NCI-H1417 (cell line): Measurements from ENCODE around the gene FAAP20.
A peak's percentile ranks its signal among the peaks of the same experiment; 100 is the strongest.

Source experiments
- DNase-seq, 3 experiments: peaks; one replicate each; lab custom pipeline; 2025; lab: John Stamatoyannopoulos, UW

FAAP20 gene

DNA sequence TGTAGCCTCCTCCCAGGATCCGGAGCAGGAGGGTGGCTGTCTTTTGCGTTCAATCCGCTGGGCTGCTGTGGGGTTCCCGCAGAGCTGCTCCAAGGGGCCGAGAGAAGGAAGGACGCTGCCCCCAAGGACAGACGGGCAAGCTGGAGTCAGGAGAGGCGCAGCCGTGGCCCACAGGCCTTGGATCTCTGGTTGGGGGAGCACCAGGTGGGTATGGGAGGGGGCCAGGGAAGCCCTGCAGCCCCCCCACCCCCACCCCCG is 17.6 kb upstream of the FAAP20 start:
- no peak for DNase-seq

DNA sequence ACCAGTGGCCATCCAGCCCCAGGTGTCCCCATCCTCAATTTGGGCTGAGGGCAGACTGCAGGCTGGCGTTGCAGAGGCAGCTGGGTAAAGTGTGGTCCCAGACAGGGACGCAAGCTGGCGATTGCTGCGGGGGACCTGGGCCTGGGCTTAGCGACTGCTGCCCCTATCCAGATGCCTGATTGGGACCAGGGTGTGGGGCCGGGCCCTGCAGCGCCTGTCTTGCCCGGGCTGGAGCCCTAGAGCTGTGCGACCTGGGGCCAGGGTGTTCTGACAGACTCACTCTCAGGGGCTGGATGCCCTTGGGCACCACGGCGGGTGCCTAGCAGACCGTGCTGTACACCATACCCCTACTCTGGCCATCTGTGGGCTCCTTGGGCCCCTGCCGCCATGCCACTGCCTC is 16.2 kb upstream of the FAAP20 start:
- no peak for DNase-seq

DNA sequence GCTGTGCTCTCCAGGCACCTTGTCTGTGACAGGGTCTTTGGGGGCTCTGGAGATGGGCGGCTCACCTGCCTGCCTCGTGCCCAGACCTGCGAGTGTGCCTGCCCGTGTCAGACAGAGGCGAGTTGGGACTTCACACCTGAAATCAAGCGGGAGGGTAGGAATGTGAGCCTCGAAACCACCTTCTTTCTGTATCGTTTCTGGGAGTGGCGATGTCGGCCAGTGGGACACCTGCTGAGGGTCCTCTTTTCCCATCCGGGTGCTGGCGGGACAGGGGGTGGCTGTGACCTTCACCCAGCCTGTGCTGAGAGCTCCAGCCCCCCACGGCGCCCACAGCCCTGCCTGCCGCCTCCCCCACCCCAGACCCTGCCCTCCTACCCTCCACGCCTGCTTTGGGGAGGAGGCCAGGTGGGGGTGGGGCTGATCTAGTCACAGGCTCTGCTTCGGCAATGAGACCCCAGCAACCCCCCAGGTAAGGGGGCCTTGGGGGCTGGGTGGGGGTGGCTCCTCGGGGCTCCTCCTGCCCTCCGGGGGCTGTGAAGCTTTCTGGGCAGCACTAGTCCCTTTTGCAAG is 15.6 kb upstream of the FAAP20 start:
- no peak for DNase-seq

DNA sequence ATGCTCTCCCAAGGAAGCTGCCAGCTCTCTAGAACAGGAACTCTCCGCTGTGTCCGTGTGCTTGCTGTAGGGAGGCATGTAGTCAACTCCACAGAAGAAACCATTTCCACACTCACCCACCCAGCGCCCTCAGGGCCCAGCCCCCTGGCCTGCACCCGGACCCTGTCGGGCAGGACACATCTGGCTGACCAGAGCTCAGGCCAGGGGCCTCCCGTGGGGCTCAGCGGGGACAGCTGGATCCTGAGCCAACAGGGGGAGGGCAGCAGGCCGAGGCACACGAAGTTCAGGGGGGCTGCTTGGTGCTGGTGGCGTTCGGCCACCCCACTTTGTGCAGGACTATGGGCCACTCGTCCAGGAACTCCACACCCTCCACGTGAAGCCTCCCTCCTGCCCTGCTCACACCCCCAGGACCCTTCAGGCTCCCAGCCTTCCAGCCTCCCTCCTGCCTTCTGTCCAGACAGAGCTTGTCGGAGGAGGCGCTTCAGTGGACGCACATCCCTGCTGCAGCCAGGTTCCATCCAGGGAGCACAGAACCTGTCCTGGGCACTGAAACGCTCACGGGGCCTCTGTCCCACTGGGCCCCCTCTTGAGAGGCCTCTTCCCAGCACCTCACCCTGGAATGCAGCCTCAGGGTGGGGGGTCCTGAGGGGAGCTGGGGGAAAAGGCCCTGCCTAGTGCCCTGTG is 15.0 kb upstream of the FAAP20 start:
- DNase-seq = no peak

DNA sequence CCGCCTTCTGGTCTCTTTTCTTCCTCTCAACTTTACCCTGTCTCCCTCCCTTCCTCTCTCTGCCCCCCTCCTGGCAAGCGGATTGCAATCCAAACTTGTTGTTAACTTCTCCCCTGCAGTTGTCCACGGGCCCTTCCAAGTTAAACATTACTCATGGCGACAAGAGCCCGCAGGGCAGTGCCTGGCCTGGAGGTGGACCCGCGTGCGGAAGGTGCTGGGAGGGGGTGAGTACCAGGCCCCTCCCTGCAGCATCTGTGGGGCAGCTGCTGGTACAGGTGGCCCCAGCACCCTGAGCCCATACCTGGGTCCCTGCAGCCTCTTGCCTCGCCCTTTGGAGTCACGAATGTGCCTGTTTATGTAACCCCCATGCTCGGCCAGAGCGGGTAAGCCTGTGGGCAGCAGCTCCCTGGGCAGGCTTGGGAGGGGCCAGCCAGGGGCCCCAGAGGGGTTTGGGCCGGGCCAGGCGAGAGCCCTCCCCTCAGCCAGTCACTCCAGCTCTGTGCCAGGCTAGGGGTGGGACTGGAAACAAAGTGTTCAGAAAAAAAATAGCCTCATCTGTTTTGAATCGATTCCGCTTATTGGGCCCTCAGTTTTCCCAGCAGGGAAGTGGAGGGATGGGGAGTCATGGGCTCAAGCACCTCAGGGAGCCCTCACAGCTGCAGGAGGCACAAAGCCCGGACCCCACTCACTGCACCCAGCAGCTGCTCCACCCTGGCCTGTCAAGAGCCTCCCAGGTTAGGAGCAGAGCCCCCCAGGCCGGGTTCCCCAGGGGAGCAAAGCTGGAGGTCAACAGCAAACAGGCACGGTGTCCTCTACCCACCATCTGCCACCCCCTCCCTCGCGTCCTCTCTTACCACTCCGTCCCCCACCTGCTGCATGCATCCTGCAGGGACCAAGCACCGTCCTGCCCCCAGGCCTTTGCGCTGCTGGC is 14.0 kb upstream of the FAAP20 start:
- peak in 1 of 3 experiments; percentile 28 for DNase-seq

DNA sequence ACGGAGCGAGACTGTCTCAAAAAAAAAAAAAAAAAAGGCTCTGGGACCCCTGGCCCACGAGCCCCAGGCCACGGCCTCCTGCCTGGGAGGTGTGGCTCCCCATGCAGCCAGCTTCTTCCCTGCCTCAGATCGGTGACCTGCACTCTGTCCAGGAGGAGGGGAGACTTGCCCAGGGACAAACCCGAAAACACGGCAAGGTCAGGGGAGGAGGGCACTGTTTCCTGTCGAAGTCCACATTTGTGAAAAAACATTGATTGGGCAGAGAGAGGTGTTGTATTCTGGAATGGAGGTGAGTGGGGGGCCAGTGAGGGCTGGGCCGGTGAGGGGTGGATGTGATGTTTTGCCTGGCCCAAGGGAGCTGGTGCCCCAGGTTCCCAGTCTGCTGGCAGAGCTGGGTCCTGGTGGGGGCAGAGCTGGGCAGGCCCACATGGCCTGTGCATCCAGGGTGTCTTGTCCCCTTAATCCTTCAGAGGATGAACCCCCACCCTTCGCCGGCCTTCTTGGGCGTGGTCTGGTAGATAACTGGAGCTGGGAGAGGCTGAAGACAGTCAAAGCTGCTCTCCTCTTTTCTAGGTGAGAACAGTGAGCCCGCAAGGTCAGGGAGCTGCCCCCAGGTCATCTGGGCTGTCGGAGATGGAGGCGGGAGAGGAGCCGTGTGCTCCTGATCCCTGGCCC is 12.4 kb upstream of the FAAP20 start:
- no peak for DNase-seq

DNA sequence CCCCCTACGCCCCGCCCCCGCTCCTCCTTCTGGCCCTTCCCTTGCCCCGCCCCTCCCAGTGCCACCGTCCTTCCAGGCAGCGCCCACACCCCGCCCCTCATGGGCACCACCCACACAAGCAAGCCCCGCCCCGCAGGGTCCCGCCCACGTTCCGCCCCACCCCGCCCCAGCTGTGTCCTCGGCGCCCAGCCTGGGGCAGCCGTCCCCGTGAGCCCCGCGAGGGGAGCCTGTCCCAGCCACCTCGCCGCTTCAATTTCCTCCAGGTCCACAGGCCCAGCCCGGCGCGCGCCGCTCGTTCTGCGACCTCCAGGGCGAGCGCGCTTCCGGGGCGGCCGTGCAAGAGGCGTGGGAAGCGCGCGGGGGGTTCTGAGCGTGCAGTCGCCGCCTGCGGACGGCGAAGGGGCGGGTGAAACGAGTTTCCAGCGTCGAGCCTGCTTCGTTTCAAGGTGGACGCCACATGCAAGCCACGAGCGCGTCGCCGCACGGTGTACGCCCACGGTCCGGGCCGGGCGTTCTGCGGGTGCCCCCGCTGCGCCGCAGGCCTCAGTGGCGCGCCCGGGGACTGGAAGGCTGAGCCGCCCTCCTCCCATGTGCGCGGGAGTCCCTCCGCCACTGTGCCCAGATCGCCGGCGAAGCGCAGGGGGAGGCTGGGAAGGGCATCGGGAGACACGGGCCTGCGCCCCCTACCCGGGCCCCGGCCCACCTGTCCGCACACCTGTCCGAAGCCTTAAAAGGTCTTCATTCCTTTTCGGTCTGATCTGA is 10.8 kb upstream of the FAAP20 start:
- DNase-seq = peak in 2 of 3 experiments; percentile 90 to 94

DNA sequence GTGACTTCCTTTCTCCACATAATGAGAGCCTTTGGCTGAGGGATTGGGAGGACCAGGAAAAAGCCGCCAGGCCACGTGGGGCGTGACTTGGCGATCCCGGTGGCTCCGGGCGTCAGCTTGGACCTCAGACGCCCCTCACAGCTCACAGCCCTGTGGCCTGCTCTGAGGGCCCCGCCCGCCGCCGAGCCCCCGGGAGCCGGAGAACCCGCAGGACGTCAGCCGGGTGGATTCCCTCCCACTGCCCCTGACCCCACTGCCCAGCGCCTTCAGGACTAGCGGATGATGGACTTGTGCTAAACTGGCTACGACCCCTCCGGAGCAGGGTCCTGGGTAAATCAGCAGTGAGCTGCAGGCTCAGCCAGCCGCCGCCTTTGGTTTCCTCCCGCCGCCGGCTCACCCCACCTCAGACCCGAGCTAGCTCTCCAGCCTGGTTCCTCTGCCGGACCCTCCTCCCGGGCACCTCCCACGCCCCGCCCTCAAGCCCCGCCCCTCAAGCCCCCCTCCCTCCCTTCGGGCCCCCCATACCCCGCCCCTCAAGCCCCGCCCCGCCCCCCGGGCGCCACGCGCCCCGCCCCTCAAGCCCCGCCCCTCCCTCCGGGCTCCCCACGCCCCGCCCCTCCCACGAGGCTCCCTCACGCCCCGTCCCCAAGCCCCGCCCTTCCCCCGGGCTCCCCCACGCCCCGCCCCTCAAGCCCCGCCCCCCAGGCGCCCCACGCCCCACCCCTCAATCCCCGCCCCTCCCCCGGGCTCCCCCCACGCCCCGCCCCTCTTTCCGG is 10.0 kb upstream of the FAAP20 start:
- peak; percentile 61 to 89 (median 80) for DNase-seq

DNA sequence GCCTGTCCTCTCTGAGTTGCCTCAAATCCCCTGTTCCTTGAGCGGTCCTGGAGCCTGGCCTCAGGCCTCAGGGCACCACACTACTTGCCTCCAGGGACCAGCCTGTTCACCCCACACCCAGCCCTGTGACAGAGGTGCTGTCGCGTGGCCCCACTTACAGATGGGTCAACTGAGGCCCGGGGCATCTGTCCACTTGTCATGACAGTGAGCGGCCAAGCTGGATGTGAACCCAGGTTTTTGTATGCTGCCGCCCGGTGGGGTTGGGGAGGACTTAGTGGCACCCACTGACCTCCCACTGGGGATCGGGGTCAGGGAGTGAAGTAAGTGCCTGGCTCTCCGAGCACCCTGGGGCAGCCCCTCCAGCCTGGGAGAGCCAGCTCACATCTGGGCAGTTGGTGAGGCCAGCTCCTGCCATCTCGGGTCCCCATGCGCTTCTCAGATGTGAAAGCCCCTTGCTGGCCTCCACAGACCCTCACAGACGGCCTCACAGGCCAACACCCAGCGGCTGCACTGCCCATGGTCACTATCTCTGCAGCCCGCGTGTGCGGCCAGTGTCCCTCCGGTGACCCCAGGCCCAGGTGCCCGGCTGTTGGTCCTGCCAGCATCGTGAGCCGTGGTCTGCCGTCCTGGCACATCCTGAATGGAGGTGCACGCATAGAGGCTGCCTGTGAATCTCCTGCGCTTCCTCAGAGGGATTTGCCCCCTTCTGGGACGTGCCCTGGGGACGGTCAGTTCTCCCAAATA is 9.3 kb upstream of the FAAP20 start:
- no peak for DNase-seq

DNA sequence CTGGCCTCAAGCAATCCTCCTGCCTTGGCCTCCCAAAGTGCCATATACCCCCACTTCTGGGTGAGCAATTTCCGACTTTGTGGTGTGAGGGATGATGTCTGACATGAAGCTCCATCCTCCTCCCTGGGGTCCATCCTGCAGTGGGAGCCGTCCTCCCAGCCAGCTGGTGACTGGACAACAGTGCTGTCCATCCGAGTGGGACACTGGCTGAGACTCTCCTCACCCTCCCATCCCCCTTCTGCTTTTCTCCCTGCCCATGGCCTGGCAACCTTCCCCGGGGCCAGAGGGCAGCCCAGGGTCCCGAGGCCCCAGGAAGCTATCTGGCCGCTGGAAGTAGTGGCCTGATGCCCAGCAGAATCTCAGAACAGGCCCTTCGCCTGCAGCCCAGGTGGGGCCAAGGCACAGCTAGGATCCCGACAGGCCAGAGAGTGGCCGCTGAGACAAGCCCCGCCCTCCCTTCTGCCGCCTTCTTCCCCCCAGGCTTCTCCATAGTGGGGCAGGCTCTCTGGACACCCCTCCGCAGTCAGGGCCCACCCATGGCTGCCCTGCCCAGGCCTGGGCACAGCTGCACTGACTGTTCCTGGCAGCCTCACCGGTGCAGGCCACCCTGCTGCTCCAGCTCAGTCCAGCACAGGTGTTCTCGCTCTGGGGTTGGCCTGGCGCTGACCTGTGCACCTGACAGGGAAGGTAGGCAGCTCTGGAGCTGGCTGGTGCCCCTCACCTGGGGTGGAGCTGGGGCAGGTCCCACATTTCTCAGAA is 8.4 kb upstream of the FAAP20 start:
- DNase-seq = no peak

DNA sequence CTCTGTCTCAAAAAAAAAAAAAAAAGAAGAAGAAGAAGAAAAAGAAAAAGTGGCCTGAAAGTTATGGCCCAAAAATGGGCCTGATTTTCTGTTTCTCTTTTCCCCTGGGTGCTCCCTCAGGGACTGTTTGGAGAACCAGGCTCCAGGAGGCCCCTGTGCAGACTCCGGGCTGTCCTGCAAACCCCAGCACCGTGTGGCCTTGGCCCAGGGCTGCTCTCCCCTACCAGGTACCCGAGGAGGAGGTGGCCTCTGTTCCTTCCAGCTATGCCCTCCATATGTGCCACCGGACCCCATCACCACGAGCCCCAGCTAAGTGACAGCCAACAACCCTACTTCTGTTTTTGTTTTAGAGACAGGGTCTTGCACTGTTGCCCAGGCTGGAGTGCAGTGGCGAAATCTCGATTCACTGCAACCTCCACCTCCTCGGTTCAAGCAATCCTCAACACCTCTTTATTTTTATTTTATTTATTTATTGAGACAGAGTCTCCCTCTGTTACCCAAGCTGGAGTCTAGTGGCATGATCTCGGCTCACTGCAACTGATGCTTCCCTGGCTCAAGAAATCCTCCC is 7.5 kb upstream of the FAAP20 start:
- no peak for DNase-seq

DNA sequence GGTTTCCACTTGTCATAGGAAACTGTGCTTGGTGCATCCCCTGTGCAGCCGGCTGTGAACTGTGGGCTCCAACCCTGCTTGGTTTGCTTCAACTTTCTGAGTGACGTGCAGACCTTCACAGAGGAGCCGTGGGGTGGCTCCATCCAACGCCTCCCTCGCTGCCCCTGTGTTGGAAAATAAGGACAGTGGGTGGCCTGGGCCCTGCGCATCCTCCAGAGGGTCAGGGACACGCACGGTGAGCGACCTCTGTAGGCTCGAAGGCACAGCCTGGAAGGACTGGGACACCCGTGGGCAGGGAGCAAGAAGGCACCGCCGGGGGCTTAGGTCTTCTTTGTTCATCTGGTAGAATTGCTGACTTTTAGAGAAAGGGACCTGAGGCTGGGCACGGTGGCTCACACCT is 6.5 kb upstream of the FAAP20 start:
- DNase-seq = no peak

DNA sequence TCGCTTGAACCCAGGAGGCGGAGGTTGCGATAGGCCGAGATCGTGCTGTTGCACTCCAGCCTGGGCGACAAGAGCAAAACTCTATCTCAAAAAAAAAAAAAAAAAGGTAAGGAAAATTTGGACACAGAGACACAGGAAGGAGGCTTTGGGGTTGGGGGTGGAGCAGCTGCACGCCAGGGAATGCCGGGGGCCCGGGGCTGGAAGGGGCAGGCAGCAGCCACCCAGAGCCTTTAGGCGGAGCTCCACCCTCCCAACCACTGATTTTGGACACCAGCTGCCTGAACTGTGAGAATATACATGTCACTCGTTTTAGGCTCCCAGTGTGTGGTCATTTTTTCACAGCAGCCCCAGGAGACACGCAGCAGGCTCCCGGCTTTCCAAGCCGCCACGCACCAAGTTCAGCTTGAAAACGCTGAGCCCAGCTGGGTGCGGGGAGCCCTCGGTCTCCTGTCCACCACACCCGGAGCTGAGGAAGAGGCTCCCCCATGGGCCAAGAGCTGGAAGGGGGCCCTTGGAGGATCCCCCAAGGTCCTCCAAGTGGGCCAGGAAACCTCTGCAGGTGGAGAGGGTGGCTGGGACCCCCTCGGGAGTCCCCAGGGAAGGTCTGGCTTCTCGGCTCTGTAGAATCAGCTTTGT is 5.9 kb upstream of the FAAP20 start:
- no peak for DNase-seq

DNA sequence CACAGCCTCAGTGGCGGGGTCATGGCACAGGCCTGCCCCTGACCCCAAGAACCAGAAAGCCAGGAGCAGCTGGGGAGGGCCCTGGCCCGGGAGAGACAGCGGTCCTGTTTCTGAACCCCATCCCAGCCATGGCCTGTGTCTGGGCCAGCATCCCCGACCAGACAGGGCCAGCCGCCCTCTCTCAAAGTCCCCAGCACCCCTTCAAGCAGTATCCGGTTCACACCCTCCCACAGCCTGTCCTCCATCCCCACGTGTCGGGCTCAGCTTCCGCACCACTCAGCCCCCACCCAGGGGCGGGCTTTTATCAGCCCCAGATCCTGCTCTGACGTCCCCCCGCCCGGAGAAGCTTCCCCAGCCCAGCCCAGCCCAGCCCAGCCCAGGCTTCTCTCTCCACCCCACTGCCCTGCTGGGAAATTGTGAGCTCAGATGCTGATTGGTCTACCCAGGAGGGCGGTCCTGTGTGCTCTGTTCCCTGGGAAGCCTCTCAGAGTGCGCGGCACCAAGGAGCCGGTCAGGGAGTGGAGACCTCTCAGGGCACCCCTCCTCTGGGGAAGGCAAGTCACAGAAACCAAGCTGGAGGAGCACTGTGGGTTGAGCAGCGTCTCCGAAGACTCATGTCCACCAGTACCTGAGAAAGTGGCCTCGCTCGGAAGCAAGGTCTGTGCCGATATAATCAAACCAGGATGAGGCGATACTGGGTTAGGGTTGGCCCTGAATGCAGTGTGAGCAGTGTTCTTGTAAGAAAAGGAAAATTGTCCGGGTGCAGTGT is 4.7 kb upstream of the FAAP20 start:
- peak; percentile 34 to 79 (median 57) for DNase-seq

DNA sequence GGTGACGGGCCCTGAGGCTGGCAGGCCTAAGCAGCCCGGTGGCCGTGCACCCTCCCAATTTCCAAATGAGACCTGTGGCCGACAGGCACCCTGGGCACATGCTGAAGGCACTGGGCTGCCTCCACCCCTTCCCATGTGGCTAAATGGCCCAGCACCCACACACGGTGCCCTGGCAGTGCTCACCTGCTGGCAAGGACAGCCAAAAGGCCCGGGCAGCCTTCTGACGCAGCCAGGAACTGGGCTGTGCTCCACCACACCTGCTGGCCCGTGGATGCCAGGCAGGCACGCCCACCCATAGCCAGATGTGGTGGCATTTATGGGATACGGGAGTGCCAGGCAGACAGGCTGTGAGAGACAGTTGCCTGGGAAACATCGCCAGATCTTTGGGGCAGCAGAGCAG is 4.0 kb upstream of the FAAP20 start:
- no peak for DNase-seq

DNA sequence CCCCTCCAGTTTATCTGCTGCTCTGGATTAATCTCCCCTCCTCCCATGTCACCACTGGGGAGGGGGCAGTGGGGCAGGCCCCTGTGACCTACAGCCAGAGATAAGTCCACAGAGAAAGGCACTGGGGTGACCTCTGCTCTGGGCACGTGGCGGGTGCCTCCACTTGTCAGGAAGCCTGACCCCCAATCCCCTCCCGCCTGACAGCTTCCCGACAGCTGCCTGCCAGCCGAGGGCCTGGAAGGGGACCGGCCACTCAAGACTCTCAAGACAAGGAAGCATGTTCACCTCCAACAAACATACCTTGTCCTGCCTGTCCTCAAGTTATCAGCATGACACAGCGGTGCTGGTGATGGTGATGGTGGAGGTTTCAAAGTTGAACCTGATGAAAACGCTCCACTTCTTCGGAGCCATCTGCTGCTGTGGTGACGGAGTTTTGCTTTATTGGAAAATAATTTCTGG is 3.2 kb upstream of the FAAP20 start:
- DNase-seq = no peak

DNA sequence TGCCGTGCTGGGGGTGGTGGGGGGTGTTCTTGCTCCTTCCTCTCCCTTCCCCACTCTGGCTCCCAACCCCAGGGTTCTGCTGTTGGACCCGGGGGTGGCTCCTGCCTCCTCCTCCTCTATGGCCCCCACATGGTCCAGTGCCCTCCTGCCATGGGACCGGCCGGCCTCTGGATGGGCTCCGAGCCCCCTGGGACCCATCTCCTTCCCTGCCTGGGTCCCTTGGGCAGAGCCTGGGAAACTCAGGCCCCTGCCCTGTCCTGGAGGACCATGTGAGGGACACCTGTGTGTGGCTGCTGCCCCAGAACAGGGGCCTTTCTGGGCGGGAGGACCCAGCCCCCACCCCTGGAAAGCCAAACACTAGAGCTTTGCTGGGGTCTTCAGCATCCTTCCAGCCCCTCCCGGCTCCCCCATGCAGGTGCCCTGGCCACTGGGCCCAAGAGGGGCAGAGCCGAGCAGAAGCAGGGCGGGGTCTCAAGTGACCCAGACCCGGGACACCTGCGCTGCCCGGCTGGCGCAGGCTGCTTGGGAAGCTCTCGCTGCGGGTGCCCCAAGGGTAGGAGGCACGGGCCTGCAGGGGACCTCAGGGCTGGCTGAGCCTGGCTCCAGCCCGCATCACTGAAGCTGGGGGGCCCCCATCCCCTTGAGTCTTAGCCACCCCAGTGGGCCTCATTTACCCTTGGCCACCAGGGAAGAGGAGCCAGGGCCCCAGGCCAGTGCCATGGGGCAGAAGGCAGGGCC is 2.5 kb upstream of the FAAP20 start:
- DNase-seq = no peak
